ENCODE data around the gene OR2AT4.

DNA sequence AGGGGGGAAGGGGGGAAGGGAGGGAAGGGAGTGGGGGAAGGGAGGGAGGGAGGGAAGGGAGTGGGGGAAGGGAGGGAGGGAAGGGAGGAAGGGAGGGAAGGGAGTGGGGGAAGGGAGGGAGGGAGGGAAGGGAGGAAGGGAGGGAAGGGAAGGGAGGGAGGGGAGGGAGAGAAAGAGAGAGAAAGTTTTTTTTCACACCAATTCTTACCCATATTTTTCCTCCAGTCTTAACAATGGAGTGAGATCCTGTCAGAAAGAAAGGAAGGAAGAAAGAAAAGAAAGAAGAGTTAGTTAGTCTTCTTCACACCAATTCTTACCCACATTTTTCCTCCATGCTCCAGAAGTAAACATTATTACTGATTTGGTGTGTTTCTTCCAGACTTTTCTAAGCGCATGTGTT lies 3.0 kb upstream of the OR2AT4 start:
- no peak for TF ChIP-seq CTCF (conservative IDR thresholded peaks at IDR 0.05; ENCODE audit: low read depth, low read length)
- no peak for TF ChIP-seq MAFK (IDR thresholded peaks at IDR 0.05; ENCODE audit: low read depth, low read length)
- TF ChIP-seq POLR2A (IDR thresholded peaks at IDR 0.05; ENCODE audit: low read depth, low read length): no peak
- TF ChIP-seq MAZ (IDR thresholded peaks at IDR 0.05; ENCODE audit: borderline replicate concordance, low read depth, low read length): no peak
- TF ChIP-seq USF2 (IDR thresholded peaks at IDR 0.05; ENCODE audit: low read depth, low read length): no peak
- no peak for TF ChIP-seq BHLHE40 (IDR thresholded peaks at IDR 0.05; ENCODE audit: low read depth, low read length)
- no peak for TF ChIP-seq RAD21 (IDR thresholded peaks at IDR 0.05; ENCODE audit: low read length)

All from IMR-90 (cell line).